ENCODE measurements around the gene CAMK1. TPM values are rescaled to one million over a fixed set of nuclear protein-coding genes. Genes with fewer than 3 reads are reported as not detected.
"Not testable (repeated sequence)": the region's sequence is repeated elsewhere in the genome, so short reads cannot be mapped to it uniquely, and the experiment has no call there.

CAMK1 gene
- total and polyA plus RNA-seq, 4 donors: 13.8 to 20.1 (median 16.7) TPM

DNA sequence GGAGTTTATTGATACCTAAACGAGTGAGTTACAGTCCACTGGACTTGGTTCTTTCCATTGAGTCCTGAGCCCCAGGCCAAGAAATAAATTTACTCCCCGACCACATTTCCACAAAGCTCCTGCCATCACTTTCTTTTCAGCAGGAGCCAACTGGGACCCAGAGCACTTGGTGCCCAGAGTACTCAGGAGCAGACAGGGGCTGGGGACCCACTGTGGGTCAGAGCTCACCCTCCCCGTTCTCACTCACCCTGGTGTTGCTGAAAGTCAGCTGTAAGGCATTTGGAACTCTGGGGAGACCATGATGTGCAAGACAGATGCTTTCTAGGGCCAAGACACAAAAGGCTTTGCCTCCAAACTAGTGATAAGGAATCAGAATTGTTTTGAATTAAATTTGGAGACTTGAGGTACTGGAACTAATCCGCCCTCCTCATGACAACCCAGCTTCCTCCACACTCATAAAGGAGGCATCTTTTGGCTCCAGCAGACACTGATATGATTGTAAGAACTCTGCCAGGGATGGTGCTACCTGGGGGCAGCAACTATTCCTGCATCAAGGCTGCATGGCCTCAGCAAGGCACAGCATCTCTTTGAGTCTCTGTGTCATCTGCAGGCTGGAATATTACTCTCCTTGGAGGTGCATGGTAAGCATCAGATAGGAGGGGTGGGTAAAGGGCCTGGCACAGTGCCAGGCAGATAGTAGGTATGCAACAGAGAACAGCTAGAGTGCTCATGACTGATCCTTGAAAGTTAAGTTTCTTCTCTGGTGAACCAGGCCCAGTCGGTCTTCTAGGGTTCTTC, 7.3 kb upstream of the CAMK1 start:
- Histone ChIP-seq H3K9ac (ENCODE audit: low read depth in 1 of 2, low read length in 2 of 2) (no peak overlapping the region), H3K36me3 (ENCODE audit: control insufficient read depth in 4 of 4, insufficient read depth in 3 of 4, low read depth in 1 of 4, low read length in 3 of 4) (no peaks in the 10 kb centered on the region), H3K4me3 (ENCODE audit: low read depth in 1 of 3, low read length in 3 of 3) (no peak overlapping the region), H3K27me3 (ENCODE audit: control insufficient read depth in 4 of 4, insufficient read depth in 4 of 4, low read length in 3 of 4) (no peaks in the 10 kb centered on the region), H3K4me1 (ENCODE audit: control insufficient read depth in 4 of 4, insufficient read depth in 4 of 4, low read length in 3 of 4) (peaks cover 6 to 34% (median 16%) of the 10 kb centered on the region in 4 donors), H3K9me3 (ENCODE audit: control insufficient read depth in 4 of 4, low read length in 3 of 4) (no peaks in the 10 kb centered on the region), H3K27ac (ENCODE audit: low read depth in 1 of 2, low read length in 2 of 2) (no peak overlapping the region)
- no peak for DNase-seq (ENCODE audit: low spot score)
- WGBS: 81% methylated on average over 5 of the region's 5 CpGs
- TF ChIP-seq JUND (IDR thresholded peaks at IDR 0.05) (no peak), FOXA1 (IDR thresholded peaks at IDR 0.05) (no peak), HNF4G (IDR thresholded peaks at IDR 0.05) (no peak), RAD21 (IDR thresholded peaks at IDR 0.05) (no peak), HNF4A (conservative IDR thresholded peaks at IDR 0.05) (no peak), SP1 (IDR thresholded peaks at IDR 0.05) (no peak), TAF1 (conservative IDR thresholded peaks at IDR 0.05) (no peak)
- TF ChIP-seq, protein P1, sequence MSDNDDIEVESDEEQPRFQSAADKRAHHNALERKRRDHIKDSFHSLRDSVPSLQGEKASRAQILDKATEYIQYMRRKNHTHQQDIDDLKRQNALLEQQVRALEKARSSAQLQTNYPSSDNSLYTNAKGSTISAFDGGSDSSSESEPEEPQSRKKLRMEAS (IDR thresholded peaks at IDR 0.05): no peak
- TF ChIP-seq, protein P2, sequence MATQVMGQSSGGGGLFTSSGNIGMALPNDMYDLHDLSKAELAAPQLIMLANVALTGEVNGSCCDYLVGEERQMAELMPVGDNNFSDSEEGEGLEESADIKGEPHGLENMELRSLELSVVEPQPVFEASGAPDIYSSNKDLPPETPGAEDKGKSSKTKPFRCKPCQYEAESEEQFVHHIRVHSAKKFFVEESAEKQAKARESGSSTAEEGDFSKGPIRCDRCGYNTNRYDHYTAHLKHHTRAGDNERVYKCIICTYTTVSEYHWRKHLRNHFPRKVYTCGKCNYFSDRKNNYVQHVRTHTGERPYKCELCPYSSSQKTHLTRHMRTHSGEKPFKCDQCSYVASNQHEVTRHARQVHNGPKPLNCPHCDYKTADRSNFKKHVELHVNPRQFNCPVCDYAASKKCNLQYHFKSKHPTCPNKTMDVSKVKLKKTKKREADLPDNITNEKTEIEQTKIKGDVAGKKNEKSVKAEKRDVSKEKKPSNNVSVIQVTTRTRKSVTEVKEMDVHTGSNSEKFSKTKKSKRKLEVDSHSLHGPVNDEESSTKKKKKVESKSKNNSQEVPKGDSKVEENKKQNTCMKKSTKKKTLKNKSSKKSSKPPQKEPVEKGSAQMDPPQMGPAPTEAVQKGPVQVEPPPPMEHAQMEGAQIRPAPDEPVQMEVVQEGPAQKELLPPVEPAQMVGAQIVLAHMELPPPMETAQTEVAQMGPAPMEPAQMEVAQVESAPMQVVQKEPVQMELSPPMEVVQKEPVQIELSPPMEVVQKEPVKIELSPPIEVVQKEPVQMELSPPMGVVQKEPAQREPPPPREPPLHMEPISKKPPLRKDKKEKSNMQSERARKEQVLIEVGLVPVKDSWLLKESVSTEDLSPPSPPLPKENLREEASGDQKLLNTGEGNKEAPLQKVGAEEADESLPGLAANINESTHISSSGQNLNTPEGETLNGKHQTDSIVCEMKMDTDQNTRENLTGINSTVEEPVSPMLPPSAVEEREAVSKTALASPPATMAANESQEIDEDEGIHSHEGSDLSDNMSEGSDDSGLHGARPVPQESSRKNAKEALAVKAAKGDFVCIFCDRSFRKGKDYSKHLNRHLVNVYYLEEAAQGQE (IDR thresholded peaks at IDR 0.05): no peak
- TF ChIP-seq, protein P3, sequence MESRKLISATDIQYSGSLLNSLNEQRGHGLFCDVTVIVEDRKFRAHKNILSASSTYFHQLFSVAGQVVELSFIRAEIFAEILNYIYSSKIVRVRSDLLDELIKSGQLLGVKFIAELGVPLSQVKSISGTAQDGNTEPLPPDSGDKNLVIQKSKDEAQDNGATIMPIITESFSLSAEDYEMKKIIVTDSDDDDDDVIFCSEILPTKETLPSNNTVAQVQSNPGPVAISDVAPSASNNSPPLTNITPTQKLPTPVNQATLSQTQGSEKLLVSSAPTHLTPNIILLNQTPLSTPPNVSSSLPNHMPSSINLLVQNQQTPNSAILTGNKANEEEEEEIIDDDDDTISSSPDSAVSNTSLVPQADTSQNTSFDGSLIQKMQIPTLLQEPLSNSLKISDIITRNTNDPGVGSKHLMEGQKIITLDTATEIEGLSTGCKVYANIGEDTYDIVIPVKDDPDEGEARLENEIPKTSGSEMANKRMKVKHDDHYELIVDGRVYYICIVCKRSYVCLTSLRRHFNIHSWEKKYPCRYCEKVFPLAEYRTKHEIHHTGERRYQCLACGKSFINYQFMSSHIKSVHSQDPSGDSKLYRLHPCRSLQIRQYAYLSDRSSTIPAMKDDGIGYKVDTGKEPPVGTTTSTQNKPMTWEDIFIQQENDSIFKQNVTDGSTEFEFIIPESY (IDR thresholded peaks at IDR 0.05): no peak
- TF ChIP-seq, protein P4, sequence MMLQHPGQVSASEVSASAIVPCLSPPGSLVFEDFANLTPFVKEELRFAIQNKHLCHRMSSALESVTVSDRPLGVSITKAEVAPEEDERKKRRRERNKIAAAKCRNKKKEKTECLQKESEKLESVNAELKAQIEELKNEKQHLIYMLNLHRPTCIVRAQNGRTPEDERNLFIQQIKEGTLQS (IDR thresholded peaks at IDR 0.05): no peak

DNA sequence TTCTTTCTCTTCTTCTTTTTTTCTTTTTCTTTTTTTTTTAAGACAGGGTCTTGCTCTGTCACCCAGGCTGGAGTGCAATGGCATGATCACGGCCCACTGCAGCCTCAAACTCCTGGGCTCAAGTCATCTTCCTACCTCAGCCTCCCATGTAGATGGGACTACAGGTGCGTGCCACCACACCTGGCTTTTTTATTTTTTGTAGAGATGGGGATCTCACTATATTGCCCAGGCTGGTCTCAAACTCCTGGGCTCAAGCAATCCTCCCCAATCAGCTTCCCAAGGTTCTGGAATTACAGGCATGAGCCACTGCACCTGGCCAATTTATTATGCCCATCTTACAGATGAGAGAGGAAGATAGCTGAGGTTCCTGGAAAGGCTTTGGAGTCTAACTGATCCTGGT, 1.3 kb upstream of the CAMK1 start:
- H3K27ac ChIP-seq (ENCODE audit: low read depth in 1 of 2, low read length in 2 of 2): peak overlapping the region in 1 of 2 donors; percentile 93
- not testable (repeated sequence) for H3K9me3 ChIP-seq (ENCODE audit: control insufficient read depth in 4 of 4, low read length in 3 of 4); H3K9ac ChIP-seq (ENCODE audit: low read depth in 1 of 2, low read length in 2 of 2); H3K27me3 ChIP-seq (ENCODE audit: control insufficient read depth in 4 of 4, insufficient read depth in 4 of 4, low read length in 3 of 4); DNase-seq (ENCODE audit: low spot score); H3K36me3 ChIP-seq (ENCODE audit: control insufficient read depth in 4 of 4, insufficient read depth in 3 of 4, low read depth in 1 of 4, low read length in 3 of 4)
- peak overlapping the region in 1 of 3 donors; percentile 3 for H3K4me3 ChIP-seq (ENCODE audit: low read depth in 1 of 3, low read length in 3 of 3)
- H3K4me1 ChIP-seq (ENCODE audit: control insufficient read depth in 4 of 4, insufficient read depth in 4 of 4, low read length in 3 of 4): peaks cover 8 to 28% (median 22%) of the 10 kb centered on the region in 4 donors
- WGBS: 88% methylated on average over 2 of the region's 2 CpGs

All from liver (tissue), 9 donors.